ENCODE data around the gene MKKS.
"Not testable (repeated sequence)": the region's sequence is repeated elsewhere in the genome, so short reads cannot be mapped to it uniquely, and the experiment has no call there.

MKKS gene

GRCh38 chr20:10423735-10424134, 10.3 kb downstream of the MKKS start:
- no peak for DNase-seq
- intact Hi-C loops (cut with DNase I): no loop called here

GRCh38 chr20:10419550-10420133, 14.4 kb downstream of the MKKS start:
- no peak for DNase-seq
- intact Hi-C loops (cut with DNase I): no loop called here

GRCh38 chr20:10417218-10417617, 16.8 kb downstream of the MKKS start:
- intact Hi-C loops (cut with DNase I); DNase-seq: not testable (repeated sequence)

GRCh38 chr20:10415013-10415650, 18.9 kb downstream of the MKKS start:
- DNase-seq: no peak
- intact Hi-C loops (cut with DNase I): no loop called here

- DNase-seq: no peak
- intact Hi-C loops (cut with DNase I): no loop called here
These were observed 21.2 kb downstream of the MKKS start for GRCh38 chr20:10412591-10413408.

- no peak for DNase-seq
- intact Hi-C loops (cut with DNase I): no loop called here
These were observed 22.3 kb downstream of the MKKS start for GRCh38 chr20:10411673-10412072.

GRCh38 chr20:10408108-10408813, 25.8 kb downstream of the MKKS start:
- no peak for DNase-seq
- intact Hi-C loops (cut with DNase I): no loop called here

- no peak for DNase-seq
- intact Hi-C loops (cut with DNase I): no loop called here
These were observed 29.0 kb downstream of the MKKS start for GRCh38 chr20:10404959-10405530.

- peak in 1 of 10 donors; percentile 73 for DNase-seq
- intact Hi-C loops (cut with DNase I): no loop called here
These were observed 29.9 kb downstream of the MKKS start for GRCh38 chr20:10404023-10404628.

- DNase-seq: no peak
- intact Hi-C loops (cut with DNase I): no loop called here
These were observed 30.9 kb downstream of the MKKS start for GRCh38 chr20:10402938-10403608.

GRCh38 chr20:10398834-10399369, 35.1 kb downstream of the MKKS start:
- intact Hi-C loops (cut with DNase I): no loop called here
- DNase-seq: no peak

GRCh38 chr20:10394752-10395151, 39.3 kb downstream of the MKKS start:
- intact Hi-C loops (cut with DNase I); DNase-seq: not testable (repeated sequence)

- DNase-seq: no peak
- intact Hi-C loops (cut with DNase I): no loop called here
These were observed 43.3 kb downstream of the MKKS start for GRCh38 chr20:10390709-10391108.

GRCh38 chr20:10388597-10388996, 45.4 kb downstream of the MKKS start:
- DNase-seq: no peak
- intact Hi-C loops (cut with DNase I): no loop called here

GRCh38 chr20:10387686-10388085, 46.3 kb downstream of the MKKS start:
- DNase-seq: no peak
- intact Hi-C loops (cut with DNase I): no loop called here

GRCh38 chr20:10385850-10386544, 48.0 kb downstream of the MKKS start:
- intact Hi-C loops (cut with DNase I): no loop called here
- DNase-seq: no peak

GRCh38 chr20:10381477-10381876, 52.5 kb downstream of the MKKS start:
- intact Hi-C loops (cut with DNase I): no loop called here
- DNase-seq: no peak

- no peak for DNase-seq
- intact Hi-C loops (cut with DNase I): no loop called here
These were observed 54.3 kb downstream of the MKKS start for GRCh38 chr20:10379761-10380160.

Data from posterior cingulate gyrus (tissue), 11 donors.